ENCODE measurements around the gene RAPGEF3. TPM values are rescaled to one million over a fixed set of nuclear protein-coding genes. Genes with fewer than 3 reads are reported as not detected.
A peak's percentile ranks its signal among the peaks of the same experiment; 100 is the strongest.

The RAPGEF3 gene
- total RNA-seq, 2 donors from 2014 or later, result 0.19 to 0.25 TPM

- Mint-ChIP-seq H3K27me3 (no peaks in the 10 kb centered on the region), H3K4me1 (ENCODE audit: low read depth in 2 of 2) (peaks cover 5 to 13% of the 10 kb centered on the region in 2 donors), H3K4me3 (no peak overlapping the region), H3K9me3 (no peaks in the 10 kb centered on the region), H3K36me3 (peaks cover 11% of the 10 kb centered on the region), H3K27ac (peak overlapping the region in 1 of 2 donors; percentile 79)
- DNase-seq (ENCODE audit: low spot score) (no peak), ATAC-seq (no peak)
Measured at GRCh38 chr12:47785036-47785886, 26.6 kb upstream of the RAPGEF3 start.

GRCh38 chr12:47783821-47784819 is 25.4 kb upstream of the RAPGEF3 start:
- H3K27ac Mint-ChIP-seq, result peak overlapping the region in 1 of 2 donors; percentile 79
- H3K9me3 Mint-ChIP-seq, result no peaks in the 10 kb centered on the region
- no peaks in the 10 kb centered on the region for H3K27me3 Mint-ChIP-seq
- peaks cover 6 to 16% of the 10 kb centered on the region in 2 donors for H3K4me1 Mint-ChIP-seq (ENCODE audit: low read depth in 2 of 2)
- ATAC-seq, result no peak
- no peak overlapping the region for H3K4me3 Mint-ChIP-seq
- peaks cover 11% of the 10 kb centered on the region for H3K36me3 Mint-ChIP-seq
- no peak for DNase-seq (ENCODE audit: low spot score)

GRCh38 chr12:47783024-47783755 is 24.5 kb upstream of the RAPGEF3 start:
- Mint-ChIP-seq H3K36me3 (peaks cover 6% of the 10 kb centered on the region), H3K27me3 (no peaks in the 10 kb centered on the region), H3K4me1 (ENCODE audit: low read depth in 2 of 2) (peaks cover 8 to 15% of the 10 kb centered on the region in 2 donors), H3K4me3 (no peak overlapping the region), H3K9me3 (no peaks in the 10 kb centered on the region), H3K27ac (peak overlapping the region in 1 of 2 donors; percentile 66)
- ATAC-seq, result no peak
- DNase-seq (ENCODE audit: low spot score), result no peak

- peaks cover 14 to 20% of the 10 kb centered on the region in 2 donors for H3K4me1 Mint-ChIP-seq (ENCODE audit: low read depth in 2 of 2)
- no peaks in the 10 kb centered on the region for H3K27me3 Mint-ChIP-seq
- H3K27ac Mint-ChIP-seq, result peak overlapping the region in 1 of 2 donors; percentile 77
- ATAC-seq, result no peak
- no peak for DNase-seq (ENCODE audit: low spot score)
- H3K9me3 Mint-ChIP-seq, result no peaks in the 10 kb centered on the region
- no peaks in the 10 kb centered on the region for H3K36me3 Mint-ChIP-seq
- no peak overlapping the region for H3K4me3 Mint-ChIP-seq
Measured at GRCh38 chr12:47782372-47782770, 23.7 kb upstream of the RAPGEF3 start.

- no peak for ATAC-seq
Measured at GRCh38 chr12:47781479-47782371, 23.0 kb upstream of the RAPGEF3 start.

GRCh38 chr12:47779943-47780504 is 21.3 kb upstream of the RAPGEF3 start:
- H3K27ac Mint-ChIP-seq, result no peak overlapping the region

More at GRCh38 chr12:47781479-47782371, 23.0 kb upstream of the RAPGEF3 start:
- no peak for DNase-seq (ENCODE audit: low spot score)
- Mint-ChIP-seq H3K4me3 (no peak overlapping the region), H3K4me1 (ENCODE audit: low read depth in 2 of 2) (peaks cover 14 to 20% of the 10 kb centered on the region in 2 donors), H3K27ac (peak overlapping the region in 1 of 2 donors; percentile 77), H3K36me3 (no peaks in the 10 kb centered on the region), H3K27me3 (no peaks in the 10 kb centered on the region), H3K9me3 (no peaks in the 10 kb centered on the region)

GRCh38 chr12:47779301-47779942 is 20.7 kb upstream of the RAPGEF3 start:
- H3K4me3 Mint-ChIP-seq, result no peak overlapping the region
- ATAC-seq (peak; percentile 80 to 85), DNase-seq (ENCODE audit: low spot score) (peak; percentile 89)
- H3K9me3 Mint-ChIP-seq, result no peaks in the 10 kb centered on the region
- H3K4me1 Mint-ChIP-seq (ENCODE audit: low read depth in 2 of 2), result peaks cover 25 to 29% of the 10 kb centered on the region in 2 donors
- H3K27ac Mint-ChIP-seq, result peak overlapping the region in 1 of 2 donors; percentile 14
- no peaks in the 10 kb centered on the region for H3K36me3 Mint-ChIP-seq
- no peaks in the 10 kb centered on the region for H3K27me3 Mint-ChIP-seq

More at GRCh38 chr12:47779943-47780504, 21.3 kb upstream of the RAPGEF3 start:
- peaks cover 19 to 27% of the 10 kb centered on the region in 2 donors for H3K4me1 Mint-ChIP-seq (ENCODE audit: low read depth in 2 of 2)
- H3K27me3 Mint-ChIP-seq, result no peaks in the 10 kb centered on the region
- no peaks in the 10 kb centered on the region for H3K9me3 Mint-ChIP-seq
- DNase-seq (ENCODE audit: low spot score) (no peak), ATAC-seq (no peak)
- H3K36me3 Mint-ChIP-seq, result no peaks in the 10 kb centered on the region
- no peak overlapping the region for H3K4me3 Mint-ChIP-seq

- DNase-seq (ENCODE audit: low spot score) (no peak), ATAC-seq (no peak)
- Mint-ChIP-seq H3K9me3 (no peaks in the 10 kb centered on the region), H3K36me3 (no peaks in the 10 kb centered on the region), H3K27me3 (no peaks in the 10 kb centered on the region), H3K4me1 (ENCODE audit: low read depth in 2 of 2) (peaks cover 28 to 30% of the 10 kb centered on the region in 2 donors), H3K27ac (peak overlapping the region in 1 of 2 donors; percentile 14), H3K4me3 (no peak overlapping the region)
Measured at GRCh38 chr12:47778881-47779280, 20.2 kb upstream of the RAPGEF3 start.

GRCh38 chr12:47777741-47778558 is 19.3 kb upstream of the RAPGEF3 start:
- no peak for ATAC-seq
- no peak overlapping the region for H3K27ac Mint-ChIP-seq
- H3K9me3 Mint-ChIP-seq, result no peaks in the 10 kb centered on the region
- H3K4me3 Mint-ChIP-seq, result no peak overlapping the region
- no peaks in the 10 kb centered on the region for H3K27me3 Mint-ChIP-seq
- DNase-seq (ENCODE audit: low spot score), result no peak
- H3K36me3 Mint-ChIP-seq, result no peaks in the 10 kb centered on the region
- H3K4me1 Mint-ChIP-seq (ENCODE audit: low read depth in 2 of 2), result peaks cover 27 to 34% of the 10 kb centered on the region in 2 donors

- Mint-ChIP-seq H3K36me3 (no peaks in the 10 kb centered on the region), H3K4me3 (no peak overlapping the region), H3K4me1 (ENCODE audit: low read depth in 2 of 2) (peaks cover 28 to 33% of the 10 kb centered on the region in 2 donors), H3K9me3 (no peaks in the 10 kb centered on the region), H3K27me3 (peaks cover 0 to 3% of the 10 kb centered on the region in 2 donors), H3K27ac (peak overlapping the region in 1 of 2 donors; percentile 22)
- DNase-seq (ENCODE audit: low spot score) (no peak), ATAC-seq (no peak)
Measured at GRCh38 chr12:47777151-47777550, 18.5 kb upstream of the RAPGEF3 start.

- peak overlapping the region; percentile 22 to 78 for H3K27ac Mint-ChIP-seq
- H3K27me3 Mint-ChIP-seq, result peaks cover 0 to 3% of the 10 kb centered on the region in 2 donors
- H3K9me3 Mint-ChIP-seq, result no peaks in the 10 kb centered on the region
- H3K4me3 Mint-ChIP-seq, result no peak overlapping the region
- ATAC-seq, result no peak
- no peaks in the 10 kb centered on the region for H3K36me3 Mint-ChIP-seq
- no peak for DNase-seq (ENCODE audit: low spot score)
- peaks cover 28 to 30% of the 10 kb centered on the region in 2 donors for H3K4me1 Mint-ChIP-seq (ENCODE audit: low read depth in 2 of 2)
Measured at GRCh38 chr12:47776471-47777143, 17.9 kb upstream of the RAPGEF3 start.

Data from natural killer cell treated with Interleukin-12 subunit alpha and Interleukin-12 subunit beta and Interleukin-15 and Interleukin-18, amount 100 ng/mL, for 72 hours (primary cell).